Neuronal stem cell (in vitro differentiated cells): ENCODE results near the gene MLLT10.

Experiments used
- DNase-seq: peaks from one replicate; pipeline ENCODE4 v3.0.0-alpha.2; 2013; ENCODE audit warnings: low spot score
- H2AFZ ChIP-seq: one replicate; pipeline ENCODE4 v1.6.1; 2013; ENCODE audit warnings: mild to moderate bottlenecking, low read length, inconsistent platforms
- H2AK5ac ChIP-seq: 2 replicates; pipeline ENCODE4 v1.6.1; 2013; ENCODE audit warnings: low read depth, mild to moderate bottlenecking, inconsistent platforms, low read length, moderate library complexity, mixed read lengths
- H2BK120ac ChIP-seq: 2 replicates; pipeline ENCODE4 v1.6.1; 2013; ENCODE audit warnings: low read depth, mild to moderate bottlenecking, inconsistent platforms, low read length, moderate library complexity, mixed read lengths
- H2BK12ac ChIP-seq: one replicate; pipeline ENCODE4 v1.6.1; 2013; ENCODE audit warnings: low read length, inconsistent platforms
- H2BK15ac ChIP-seq: 2 replicates; pipeline ENCODE4 v1.6.1; 2013; ENCODE audit warnings: mild to moderate bottlenecking, low read length, inconsistent platforms, mixed read lengths
- H2BK5ac ChIP-seq: one replicate; pipeline ENCODE4 v1.6.1; 2013; ENCODE audit warnings: inconsistent platforms, mild to moderate bottlenecking, low read length, moderate library complexity
- H3K14ac ChIP-seq: one replicate; pipeline ENCODE4 v1.6.1; 2013; ENCODE audit warnings: low read length, inconsistent platforms
- H3K18ac ChIP-seq: 2 replicates; pipeline ENCODE4 v1.6.1; 2013; ENCODE audit warnings: low read length, inconsistent platforms
- H3K23ac ChIP-seq: 2 replicates; pipeline ENCODE4 v1.6.1; 2013; ENCODE audit warnings: low read depth, mild to moderate bottlenecking, mixed read lengths, low read length, inconsistent platforms; ENCODE audit not compliant: poor library complexity
- H3K27ac ChIP-seq: replicated peaks from 3 replicates; pipeline ENCODE4 v1.5.1; 2013; ENCODE audit warnings: low read length, inconsistent platforms
- H3K27me3 ChIP-seq, 3 experiments: 2 replicates each; pipeline ENCODE4 v1.6.1; 2013; ENCODE audit warnings: low read length in 3 of 3, mild to moderate bottlenecking in 2 of 3, inconsistent platforms in 1 of 3, low read depth in 1 of 3, mixed read lengths in 1 of 3, moderate library complexity in 1 of 3; ENCODE audit not compliant: control insufficient read depth in 3 of 3, insufficient read depth in 3 of 3
- H3K36me3 ChIP-seq, 2 donors: replicated peaks in 1 of 2; 2 replicates each; pipeline ENCODE4 v1.6.1; 2013; ENCODE audit warnings: low read length in 2 of 2; ENCODE audit not compliant: control insufficient read depth in 2 of 2, insufficient read depth in 2 of 2
- H3K4ac ChIP-seq: 2 replicates; pipeline ENCODE4 v1.6.1; 2013; ENCODE audit warnings: inconsistent platforms, mild to moderate bottlenecking, low read length, moderate library complexity
- H3K4me1 ChIP-seq, 2 donors: 1 replicate in 1 of 2; 2 replicates in 1 of 2; pipeline ENCODE4 v1.6.1; 2013; ENCODE audit warnings: low read length in 2 of 2, low read depth in 1 of 2; ENCODE audit not compliant: control insufficient read depth in 2 of 2, insufficient read depth in 1 of 2
- H3K4me2 ChIP-seq: one replicate; pipeline ENCODE4 v1.6.1; 2013; ENCODE audit warnings: mild to moderate bottlenecking, low read length, inconsistent platforms; ENCODE audit not compliant: insufficient read depth, poor library complexity, severe bottlenecking
- H3K4me3 ChIP-seq, 2 donors: 2 replicates each; pipeline ENCODE4 v1.5.1; 2013; ENCODE audit warnings: low read length in 2 of 2, mild to moderate bottlenecking in 2 of 2, inconsistent platforms in 1 of 2, moderate library complexity in 1 of 2
- H3K79me1 ChIP-seq: one replicate; pipeline ENCODE4 v1.6.1; 2013; ENCODE audit warnings: low read depth, mild to moderate bottlenecking, inconsistent platforms, low read length, moderate library complexity
- H3K9ac ChIP-seq: one replicate; pipeline ENCODE4 v1.6.1; 2013; ENCODE audit warnings: mild to moderate bottlenecking, low read depth, low read length, inconsistent platforms; ENCODE audit not compliant: poor library complexity
- H3K9me3 ChIP-seq, 2 donors: replicated peaks in 1 of 2; 2 replicates each; pipeline versions ENCODE3 to v1.6.1; 2013; ENCODE audit warnings: low read length in 2 of 2, mild to moderate bottlenecking in 2 of 2, inconsistent platforms in 1 of 2, low read depth in 1 of 2, mixed read lengths in 1 of 2, moderate library complexity in 1 of 2; ENCODE audit not compliant: control insufficient read depth in 2 of 2, insufficient read depth in 1 of 2
- H4K8ac ChIP-seq: one replicate; pipeline ENCODE4 v1.6.1; 2013; ENCODE audit warnings: low read depth, mild to moderate bottlenecking, inconsistent platforms, low read length, moderate library complexity
- H4K91ac ChIP-seq: one replicate; pipeline ENCODE4 v1.6.1; 2013; ENCODE audit warnings: low read length, low read depth, mild to moderate bottlenecking, inconsistent platforms; ENCODE audit not compliant: poor library complexity
- WGBS, 2 donors: extraction: QIAGEN DNeasy Blood & Tissue Kit; methylation state at CpG; one replicate each; pipeline ENCODE4 v1.1.7; 2013; ENCODE audit warnings: missing lambda C conversion rate in 2 of 2, mixed read lengths in 1 of 2; ENCODE audit not compliant: insufficient read length in 2 of 2, insufficient replicate concordance in 1 of 2; ENCODE audit errors: extremely low coverage in 2 of 2; 5-methylcytosine and 5-hydroxymethylcytosine counted together

Gene MLLT10

DNA sequence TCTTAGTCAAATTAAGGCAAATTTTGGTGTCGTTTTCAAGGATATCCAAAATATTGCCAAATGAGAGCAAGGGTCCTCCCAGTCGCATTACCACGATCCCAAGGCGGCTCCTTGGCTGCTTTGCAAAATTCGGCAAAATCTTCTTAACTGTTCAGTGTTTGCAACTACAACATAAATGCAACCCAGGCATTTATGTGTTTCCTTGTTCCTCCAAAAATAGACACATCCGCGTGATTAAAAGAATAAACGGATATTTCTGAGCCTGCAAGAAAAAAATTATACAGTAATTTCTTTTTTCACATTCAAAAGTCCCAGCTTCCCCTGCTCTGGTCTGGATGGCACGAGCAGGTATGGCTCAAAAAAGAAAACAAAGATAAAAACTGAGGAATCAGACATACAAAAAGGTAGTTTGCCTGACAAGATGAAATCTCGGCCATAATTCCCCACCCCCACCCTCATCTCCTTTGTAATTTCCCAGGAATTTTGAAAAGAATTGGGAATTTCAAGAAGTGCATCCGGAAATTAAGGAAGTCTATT is 14.6 kb upstream of the MLLT10 start:
- Histone ChIP-seq H3K4ac (no peak overlapping the region), H4K91ac (no peak overlapping the region), H3K23ac (no peak overlapping the region), H3K4me3 (peak overlapping the region in 1 of 2 donors; percentile 86), H2BK120ac (no peak overlapping the region), H3K27me3 (no peaks in the 10 kb centered on the region), H4K8ac (no peak overlapping the region), H3K4me1 (peaks cover 6 to 30% of the 10 kb centered on the region in 2 donors), H3K4me2 (peak overlapping the region; percentile 66), H2AK5ac (no peak overlapping the region), H2BK12ac (no peak overlapping the region), H3K9me3 (no peaks in the 10 kb centered on the region), H3K9ac (no peak overlapping the region), H2AFZ (no peak overlapping the region), H3K79me1 (no peaks in the 10 kb centered on the region), H2BK5ac (no peak overlapping the region), H3K18ac (no peak overlapping the region), H3K14ac (no peak overlapping the region), H2BK15ac (no peak overlapping the region), H3K36me3 (peaks cover 5 to 21% of the 10 kb centered on the region in 2 donors), H3K27ac (peak overlapping the region; percentile 96)
- DNase-seq: no peak
- no CpG with 5 or more reads among the region's 11 CpGs for WGBS, 2 donors

DNA sequence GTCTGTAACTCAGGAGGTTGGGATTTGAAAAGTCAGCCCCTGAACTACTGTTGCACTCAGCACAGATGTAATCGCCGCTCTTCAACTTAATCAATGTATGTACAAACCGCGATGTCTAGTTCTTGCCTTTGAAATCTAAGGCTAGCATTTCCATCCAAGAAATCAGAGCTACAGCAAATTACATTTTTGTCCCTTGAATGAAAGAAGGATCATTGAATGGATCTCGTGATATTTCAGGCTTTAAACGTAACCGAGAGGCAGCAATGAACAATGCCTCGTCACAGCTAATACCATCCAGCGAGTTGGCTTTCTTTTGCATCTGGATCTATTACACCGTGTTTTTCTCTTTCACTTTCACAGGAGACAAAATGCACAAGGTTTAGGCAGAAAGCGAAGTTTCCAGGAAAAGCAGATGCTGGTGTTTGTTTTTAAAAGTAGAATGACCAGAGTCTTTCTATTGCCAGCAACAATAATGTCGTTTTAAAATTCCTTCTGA is 14.0 kb upstream of the MLLT10 start:
- no peak for DNase-seq

DNA sequence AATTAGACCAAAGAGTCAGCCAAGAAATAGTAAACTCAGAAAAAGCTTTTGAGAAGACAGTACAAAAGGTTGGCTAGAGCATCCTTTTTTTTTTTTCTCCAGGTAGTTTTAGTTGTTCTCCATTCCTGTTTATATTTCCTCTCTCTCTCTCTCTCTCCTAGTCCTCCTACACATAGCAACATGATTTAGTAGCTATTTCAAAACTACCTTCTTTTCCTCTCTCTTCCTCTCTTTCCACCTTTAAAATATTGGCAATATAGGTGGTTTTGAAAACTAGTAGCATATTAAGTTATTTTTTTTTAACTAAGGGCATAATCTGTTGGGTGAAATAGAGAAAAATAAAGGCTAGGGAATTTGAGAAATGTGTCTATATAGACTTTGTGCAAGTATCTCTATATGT is 13.5 kb upstream of the MLLT10 start:
- Histone ChIP-seq H3K9ac (no peak overlapping the region), H3K4ac (no peak overlapping the region), H2BK12ac (no peak overlapping the region), H4K8ac (no peak overlapping the region), H4K91ac (no peak overlapping the region), H2BK120ac (no peak overlapping the region), H3K18ac (no peak overlapping the region), H3K36me3 (peaks cover 2 to 11% of the 10 kb centered on the region in 2 donors), H2AK5ac (no peak overlapping the region), H2BK5ac (no peak overlapping the region), H3K4me3 (peak overlapping the region in 1 of 2 donors; percentile 0), H3K9me3 (no peaks in the 10 kb centered on the region), H3K27me3 (no peaks in the 10 kb centered on the region), H3K23ac (no peak overlapping the region), H3K4me2 (no peak overlapping the region), H3K79me1 (no peaks in the 10 kb centered on the region), H3K27ac (no peak overlapping the region), H3K14ac (no peak overlapping the region), H2AFZ (no peak overlapping the region), H3K4me1 (peaks cover 6 to 30% of the 10 kb centered on the region in 2 donors), H2BK15ac (no peak overlapping the region)
- DNase-seq: no peak

More for the DNA sequence above, 14.0 kb upstream of the MLLT10 start:
- no peak overlapping the region for H2AK5ac ChIP-seq
- no peak overlapping the region for H2BK120ac ChIP-seq
- H2BK15ac ChIP-seq: no peak overlapping the region
- no CpG with 5 or more reads among the region's 12 CpGs for WGBS, 2 donors
- no peak overlapping the region for H2BK5ac ChIP-seq
- H3K9ac ChIP-seq: no peak overlapping the region
- H3K18ac ChIP-seq: no peak overlapping the region
- no peak overlapping the region for H2AFZ ChIP-seq
- H3K14ac ChIP-seq: no peak overlapping the region
- no peaks in the 10 kb centered on the region for H3K27me3 ChIP-seq
- no peak overlapping the region for H3K4ac ChIP-seq
- no peaks in the 10 kb centered on the region for H3K9me3 ChIP-seq
- peak overlapping the region; percentile 66 for H3K4me2 ChIP-seq
- H4K8ac ChIP-seq: no peak overlapping the region
- no peak overlapping the region for H4K91ac ChIP-seq
- H3K79me1 ChIP-seq: no peaks in the 10 kb centered on the region
- peaks cover 4 to 16% of the 10 kb centered on the region in 2 donors for H3K36me3 ChIP-seq
- H2BK12ac ChIP-seq: no peak overlapping the region
- peak overlapping the region; percentile 73 to 86 for H3K4me3 ChIP-seq
- H3K4me1 ChIP-seq: peaks cover 6 to 30% of the 10 kb centered on the region in 2 donors
- H3K27ac ChIP-seq: peak overlapping the region; percentile 96
- H3K23ac ChIP-seq: no peak overlapping the region

DNA sequence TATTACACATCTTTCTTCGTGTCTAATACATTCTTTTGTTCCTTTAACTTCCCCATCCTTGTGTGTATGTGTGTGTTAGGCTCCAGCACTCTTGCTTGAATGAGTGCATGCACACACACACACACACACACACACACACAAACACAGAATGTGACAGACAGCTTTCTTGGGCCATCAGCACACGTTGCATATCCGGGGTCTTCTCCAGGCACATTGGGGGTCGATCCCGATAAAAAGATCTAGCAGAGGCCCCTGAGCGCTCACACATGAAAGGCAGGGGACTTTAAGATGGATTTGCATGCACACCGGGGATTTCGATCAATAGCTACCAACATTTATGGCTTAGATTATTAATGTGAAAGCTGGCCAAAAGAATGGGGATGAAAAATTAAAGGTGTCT is 13.1 kb upstream of the MLLT10 start:
- Histone ChIP-seq H3K4me1 (peaks cover 6 to 30% of the 10 kb centered on the region in 2 donors), H2AFZ (no peak overlapping the region)

More for the DNA sequence above, 13.1 kb upstream of the MLLT10 start:
- no peak overlapping the region for H2BK120ac ChIP-seq
- H2BK15ac ChIP-seq: no peak overlapping the region
- WGBS, 2 donors: 86% methylated on average over 1 of the region's 8 CpGs; no CpG with 5 or more reads in 1 of the 2 donors
- no peak overlapping the region for H4K8ac ChIP-seq
- no peak overlapping the region for H3K14ac ChIP-seq
- H2AK5ac ChIP-seq: no peak overlapping the region
- no peak overlapping the region for H2BK12ac ChIP-seq
- no peak overlapping the region for H2BK5ac ChIP-seq
- H3K9ac ChIP-seq: no peak overlapping the region
- no peaks in the 10 kb centered on the region for H3K9me3 ChIP-seq
- no peak overlapping the region for H4K91ac ChIP-seq
- H3K27me3 ChIP-seq: no peaks in the 10 kb centered on the region
- H3K79me1 ChIP-seq: no peaks in the 10 kb centered on the region
- no peak overlapping the region for H3K23ac ChIP-seq
- H3K4me3 ChIP-seq: peak overlapping the region in 1 of 2 donors; percentile 0
- no peak for DNase-seq
- no peak overlapping the region for H3K18ac ChIP-seq
- peak overlapping the region; percentile 39 for H3K27ac ChIP-seq
- peaks cover 1 to 6% of the 10 kb centered on the region in 2 donors for H3K36me3 ChIP-seq
- no peak overlapping the region for H3K4me2 ChIP-seq
- no peak overlapping the region for H3K4ac ChIP-seq
